Skeletal muscle cell (primary cell): ENCODE results near the gene HIPK1.
"Not testable (repeated sequence)": the region's sequence is repeated elsewhere in the genome, so short reads cannot be mapped to it uniquely, and the experiment has no call there.

Experiments
- DNase-seq: peaks from one replicate; pipeline ENCODE4 v3.0.0-alpha.2; 2010; ENCODE audit warnings: low read depth
- H3K4me3 ChIP-seq: 2 replicates; pipeline ENCODE4 v1.5.1; 2011; ENCODE audit warnings: low read depth, mild to moderate bottlenecking, control low read depth, low read length, moderate library complexity

HIPK1 gene

GRCh38 chr1:113940365-113941244 is 11.5 kb downstream of the HIPK1 start:
- DNase-seq = no peak
- no peak overlapping the region for H3K4me3 ChIP-seq

GRCh38 chr1:113941245-113941559 is 12.1 kb downstream of the HIPK1 start:
- no peak overlapping the region for H3K4me3 ChIP-seq
- no peak for DNase-seq

GRCh38 chr1:113942527-113942926 is 13.4 kb downstream of the HIPK1 start:
- H3K4me3 ChIP-seq = no peak overlapping the region
- no peak for DNase-seq

GRCh38 chr1:113943028-113943811 is 14.1 kb downstream of the HIPK1 start:
- no peak for DNase-seq
- no peak overlapping the region for H3K4me3 ChIP-seq

GRCh38 chr1:113945329-113945728 is 16.2 kb downstream of the HIPK1 start:
- no peak overlapping the region for H3K4me3 ChIP-seq
- DNase-seq = no peak

GRCh38 chr1:113946112-113946511 is 17.0 kb downstream of the HIPK1 start:
- no peak for DNase-seq
- no peak overlapping the region for H3K4me3 ChIP-seq

- H3K4me3 ChIP-seq = no peak overlapping the region
- DNase-seq = no peak
Measured at GRCh38 chr1:113946678-113947387, 17.7 kb downstream of the HIPK1 start.

GRCh38 chr1:113947388-113948107 is 18.4 kb downstream of the HIPK1 start:
- H3K4me3 ChIP-seq = no peak overlapping the region
- DNase-seq = no peak

GRCh38 chr1:113948151-113948550 is 19.0 kb downstream of the HIPK1 start:
- DNase-seq, H3K4me3 ChIP-seq: not testable (repeated sequence)

GRCh38 chr1:113949007-113949406 is 19.9 kb downstream of the HIPK1 start:
- DNase-seq = no peak
- no peak overlapping the region for H3K4me3 ChIP-seq

GRCh38 chr1:113950908-113951307 is 21.8 kb downstream of the HIPK1 start:
- DNase-seq = no peak
- no peak overlapping the region for H3K4me3 ChIP-seq

- no peak for DNase-seq
- no peak overlapping the region for H3K4me3 ChIP-seq
Measured at GRCh38 chr1:113951719-113952118, 22.6 kb downstream of the HIPK1 start.

- no peak for DNase-seq
Measured at GRCh38 chr1:113957984-113958383, 28.9 kb downstream of the HIPK1 start.

GRCh38 chr1:113958691-113959090 is 29.6 kb downstream of the HIPK1 start:
- no peak for DNase-seq
- H3K4me3 ChIP-seq = no peak overlapping the region

More at GRCh38 chr1:113957984-113958383, 28.9 kb downstream of the HIPK1 start:
- H3K4me3 ChIP-seq = no peak overlapping the region

GRCh38 chr1:113963281-113963906 is 34.3 kb downstream of the HIPK1 start:
- H3K4me3 ChIP-seq = no peak overlapping the region
- no peak for DNase-seq

- no peak for DNase-seq
- H3K4me3 ChIP-seq = no peak overlapping the region
Measured at GRCh38 chr1:113965703-113966412, 36.7 kb downstream of the HIPK1 start.

- DNase-seq = no peak
- H3K4me3 ChIP-seq = no peak overlapping the region
Measured at GRCh38 chr1:113972954-113973353, 43.8 kb downstream of the HIPK1 start.

- DNase-seq = peak; percentile 8
- H3K4me3 ChIP-seq = no peak overlapping the region
Measured at GRCh38 chr1:113975211-113975895, 46.2 kb downstream of the HIPK1 start.
